ENCODE results near the gene ZNF618.

ZNF618 gene

GRCh38 chr9:114098021-114098935 is 222.2 kb downstream of the ZNF618 start:
- no peak for DNase-seq (ENCODE audit: low read depth in 2 of 2)

DNA sequence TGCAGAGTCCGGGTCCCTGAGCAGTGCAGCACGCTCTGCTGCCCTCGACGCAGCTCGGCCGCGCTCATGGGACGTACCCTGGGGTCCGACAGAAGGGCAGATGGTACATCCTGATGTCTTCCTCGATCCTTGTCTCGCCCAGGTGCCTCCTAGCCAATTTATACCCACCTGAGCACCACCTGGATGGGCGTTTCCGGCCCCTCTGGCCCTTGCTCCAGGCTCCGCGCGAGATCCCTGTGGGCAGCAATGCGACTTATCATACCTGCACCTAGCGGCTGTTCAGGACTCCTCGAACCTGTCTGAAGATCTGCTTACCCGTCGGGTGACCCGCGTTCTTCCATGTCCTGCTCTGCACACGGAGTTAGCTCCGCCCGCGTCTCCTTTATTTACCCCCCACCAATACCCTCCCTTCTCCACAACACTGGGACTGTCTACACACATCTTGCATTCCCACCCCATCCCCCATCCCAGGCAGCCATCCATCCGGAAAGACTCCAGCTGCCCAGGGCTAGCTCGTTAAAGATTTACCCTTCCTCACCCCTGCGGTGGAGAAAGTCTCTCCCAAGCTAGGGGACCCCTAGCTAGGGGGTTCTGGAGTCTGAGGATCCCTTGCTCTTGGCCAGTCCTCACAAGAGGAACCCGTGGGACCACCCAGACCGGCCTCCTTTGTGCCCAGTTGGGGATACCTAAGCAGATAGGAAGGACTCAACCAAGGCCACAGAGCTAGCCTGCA is 223.0 kb downstream of the ZNF618 start, which contains the start of gene KIF12:
TSS of gene KIF12 (minus strand) at position 357 of the 733 bp plus-strand sequence. CDS start at position 341, 16 bp downstream.
- no peak for DNase-seq (ENCODE audit: low read depth in 2 of 2)

DNA sequence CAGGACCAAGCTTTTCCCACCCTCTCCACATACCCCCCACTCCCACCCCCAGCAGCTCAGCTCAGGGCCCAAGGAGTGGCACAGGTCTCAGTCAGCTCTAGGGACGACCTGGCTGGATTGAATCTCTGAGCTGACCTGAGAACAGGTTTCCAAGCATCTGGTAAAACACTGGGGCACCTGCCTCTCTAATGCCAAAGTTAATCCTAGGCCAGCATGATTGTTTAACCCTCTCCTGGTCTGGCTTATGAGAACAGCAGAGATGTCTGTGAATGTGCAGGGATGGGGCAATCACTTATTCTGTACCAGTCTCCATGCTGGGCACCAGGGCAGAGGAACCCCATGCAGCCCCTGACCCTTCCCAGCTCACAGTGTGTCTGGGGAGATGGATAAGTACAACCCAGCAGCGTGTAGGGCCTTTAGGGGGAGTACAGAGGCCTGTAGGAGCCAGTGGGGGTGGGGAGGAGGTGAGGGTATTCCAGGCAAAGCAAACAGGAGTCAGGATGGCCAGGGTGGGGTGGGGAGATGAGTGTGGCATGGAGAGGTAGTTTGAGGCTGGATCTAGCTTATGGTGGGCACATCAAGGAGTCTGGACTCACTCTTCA is 223.7 kb downstream of the ZNF618 start:
- no peak for DNase-seq (ENCODE audit: low read depth in 2 of 2)

- no peak for DNase-seq (ENCODE audit: low read depth in 2 of 2)
Observed at GRCh38 chr9:114100536-114100935, 224.4 kb downstream of the ZNF618 start.

- DNase-seq (ENCODE audit: low read depth in 2 of 2) = no peak
Observed at GRCh38 chr9:114102484-114102883, 226.4 kb downstream of the ZNF618 start.

- no peak for DNase-seq (ENCODE audit: low read depth in 2 of 2)
Observed at GRCh38 chr9:114105236-114105635, 229.1 kb downstream of the ZNF618 start.
